GM21576 (cell line): ENCODE measurements around the gene GPR3.
"Not testable (repeated sequence)": the region's sequence is repeated elsewhere in the genome, so short reads cannot be mapped to it uniquely, and the experiment has no call there.

Source experiments
- ATAC-seq: cut with Tn5 transposase; IDR thresholded peaks from one replicate; pipeline ENCODE4 v1.9.1; 2021; ENCODE audit warnings: mild to moderate bottlenecking, moderate library complexity; ENCODE audit not compliant: unreplicated experiment

The GPR3 gene

DNA sequence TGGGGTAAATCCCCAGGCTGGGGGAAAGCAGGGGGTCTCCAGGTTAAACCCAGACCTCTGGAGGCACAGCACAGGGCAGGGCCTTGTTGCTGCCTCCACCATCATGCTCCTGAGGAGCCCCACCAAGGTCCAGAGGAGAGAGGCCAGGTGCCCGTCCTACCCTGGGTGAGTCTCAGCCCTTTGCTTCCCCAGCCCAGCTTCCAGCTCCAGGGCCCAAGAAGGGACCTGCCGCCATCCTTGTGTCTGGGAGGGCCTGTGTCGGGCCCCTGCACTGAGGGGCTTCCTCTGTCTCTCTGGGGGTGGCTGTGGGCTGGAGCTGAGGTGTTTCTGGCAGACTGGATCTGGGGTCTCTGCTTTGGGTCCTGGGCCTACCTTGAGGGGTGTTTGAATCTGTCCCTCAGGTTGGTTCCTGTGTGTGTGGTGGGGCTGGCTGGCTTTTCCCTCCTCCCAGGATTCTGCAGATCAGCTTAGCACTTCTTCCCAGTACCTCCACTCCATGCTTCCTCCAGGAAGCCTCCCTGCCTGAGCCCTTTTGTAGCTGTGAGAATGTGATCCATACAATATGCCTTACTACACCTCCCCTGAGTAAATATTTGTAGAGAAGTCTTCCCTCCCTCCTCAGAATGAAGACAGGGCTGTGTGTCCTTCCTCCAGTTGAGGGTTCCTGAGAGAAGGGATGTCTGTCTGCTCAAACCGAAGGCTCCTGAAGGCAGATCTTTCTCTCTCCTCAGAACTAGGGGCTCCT lies 6.2 kb downstream of the GPR3 start:
- ATAC-seq: no peak

GRCh38 chr1:27399251-27400025 lies 7.0 kb downstream of the GPR3 start:
- ATAC-seq: no peak

DNA sequence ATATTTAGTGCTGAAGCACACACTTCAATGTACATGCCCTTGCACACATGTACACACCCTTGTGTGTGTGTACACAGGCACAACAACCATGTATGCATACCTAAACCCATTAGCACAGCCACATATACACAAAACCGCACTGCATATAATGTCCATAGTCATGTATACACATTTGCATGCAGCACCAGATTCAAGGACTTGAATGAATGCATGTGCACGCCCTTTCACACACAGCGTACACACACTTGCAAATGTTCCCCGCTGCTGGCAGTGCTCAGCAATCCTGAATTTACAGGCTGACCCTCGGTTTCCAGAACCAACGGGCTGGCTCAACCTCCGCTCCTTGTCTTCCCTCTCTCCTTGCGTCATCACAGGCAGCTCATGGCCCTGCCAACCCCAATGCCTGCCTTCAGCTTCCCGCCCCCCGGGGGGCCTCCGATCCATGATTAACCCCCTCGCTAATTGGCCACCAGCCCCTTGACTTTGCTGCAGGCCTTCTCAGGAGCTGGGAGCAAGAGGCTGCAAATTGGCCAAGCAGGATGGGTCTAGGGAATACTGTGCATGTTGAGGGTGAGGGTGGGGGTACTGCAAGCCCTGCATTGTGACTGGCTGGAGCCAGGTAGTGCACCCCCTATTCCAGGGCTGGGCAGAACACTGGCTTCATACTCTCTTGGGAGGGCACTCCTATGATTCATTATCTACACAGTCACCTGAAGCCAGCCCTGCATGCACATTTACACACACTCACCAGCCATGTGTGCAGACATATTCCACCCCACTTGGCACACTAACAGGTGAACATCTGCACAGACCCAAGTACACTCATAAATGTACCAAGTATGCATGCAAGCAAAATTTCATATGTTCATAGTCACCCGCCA lies 7.9 kb downstream of the GPR3 start:
- no peak for ATAC-seq

GRCh38 chr1:27400963-27401341 lies 8.5 kb downstream of the GPR3 start:
- no peak for ATAC-seq

DNA sequence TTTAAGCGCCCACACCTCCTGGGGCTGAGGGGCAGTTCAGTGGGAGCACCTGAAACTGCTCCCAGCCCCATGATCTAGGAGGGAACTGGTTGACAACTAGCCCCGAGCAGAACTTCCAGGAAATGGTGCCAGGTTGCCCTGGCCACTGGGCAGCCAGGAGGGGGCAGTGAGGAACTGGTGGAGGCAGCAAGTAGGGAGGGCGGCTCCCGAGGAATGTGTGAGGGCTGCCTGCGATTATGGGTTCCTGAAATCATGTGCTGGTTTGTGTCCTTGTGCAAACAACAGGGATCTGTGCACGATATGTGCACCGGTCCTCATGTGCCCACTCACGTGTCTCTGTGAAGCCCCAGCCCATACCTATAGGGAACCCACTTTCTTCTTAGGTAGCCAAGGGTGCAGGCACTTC lies 9.9 kb downstream of the GPR3 start:
- ATAC-seq: no peak

DNA sequence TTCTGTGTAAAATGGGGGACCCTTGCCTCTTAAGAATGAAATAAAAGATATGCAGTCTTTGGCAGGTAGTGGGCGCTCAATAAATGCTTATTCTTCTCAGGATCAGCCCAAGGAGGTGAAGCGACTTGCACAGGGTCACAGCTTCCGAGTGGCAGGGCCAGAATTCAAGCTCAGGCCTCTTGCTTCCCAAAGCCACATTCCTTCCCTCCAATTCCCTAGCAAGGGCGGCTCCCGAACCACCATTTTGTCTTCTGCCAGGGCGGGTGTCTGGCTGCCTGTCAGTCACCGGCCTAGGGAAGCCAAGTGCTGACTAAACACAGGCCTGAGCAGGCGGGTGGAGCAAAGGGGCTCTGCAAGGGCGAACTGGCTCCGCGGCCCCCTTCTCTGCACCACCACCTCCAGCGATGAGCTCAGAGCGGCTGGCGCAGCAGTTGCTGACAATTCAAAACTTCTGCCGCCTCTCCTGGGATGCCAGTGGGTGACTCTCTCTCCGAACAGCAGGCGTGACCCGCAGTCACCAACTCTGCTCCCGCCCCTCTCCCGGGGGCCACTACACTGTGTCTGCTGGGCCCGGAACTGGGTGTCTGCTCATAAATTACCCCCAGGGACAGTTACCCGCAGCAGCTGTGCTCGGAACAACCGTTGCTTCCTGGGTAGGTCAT lies 10.8 kb downstream of the GPR3 start:
- no peak for ATAC-seq

- no peak for ATAC-seq
Observed at GRCh38 chr1:27403931-27404330, 11.5 kb downstream of the GPR3 start.

DNA sequence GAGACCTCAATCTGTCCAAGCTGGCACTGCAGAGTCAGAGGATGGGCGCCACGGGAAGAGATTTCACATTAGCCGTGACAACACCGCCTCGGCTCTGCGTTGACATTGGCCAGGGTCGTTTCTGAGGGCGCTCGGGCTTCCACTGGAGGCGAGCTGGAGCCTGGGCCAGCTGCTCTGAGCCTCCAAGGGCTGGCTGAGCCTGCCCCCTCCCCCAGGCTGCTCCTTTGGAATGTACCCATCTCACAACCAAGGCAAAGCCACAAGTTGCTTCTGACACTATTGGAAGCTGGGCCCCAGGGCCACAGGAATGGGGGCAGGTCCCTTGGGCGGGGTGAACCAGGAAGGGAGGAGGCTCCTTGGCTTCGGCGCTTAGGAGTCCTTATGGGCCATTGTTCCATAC lies 12.7 kb downstream of the GPR3 start:
- ATAC-seq: no peak

- not testable (repeated sequence) for ATAC-seq
Observed at GRCh38 chr1:27405598-27406361, 13.4 kb downstream of the GPR3 start.

DNA sequence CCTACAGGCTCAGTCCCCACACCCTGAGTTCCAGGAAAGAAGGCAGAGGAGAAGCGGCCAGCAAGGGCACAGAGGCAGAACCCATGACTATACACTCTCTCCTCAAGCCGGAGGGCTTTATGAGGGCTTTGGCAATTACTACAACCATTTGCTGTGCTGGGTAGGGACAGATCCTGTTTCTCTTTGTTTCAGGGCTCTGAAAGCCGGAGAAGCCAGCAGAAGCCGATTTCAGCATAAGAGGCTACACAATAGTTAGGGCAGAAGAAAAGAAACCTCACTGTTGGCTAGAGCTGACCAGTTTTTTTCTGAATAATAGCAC lies 13.9 kb downstream of the GPR3 start:
- no peak for ATAC-seq

DNA sequence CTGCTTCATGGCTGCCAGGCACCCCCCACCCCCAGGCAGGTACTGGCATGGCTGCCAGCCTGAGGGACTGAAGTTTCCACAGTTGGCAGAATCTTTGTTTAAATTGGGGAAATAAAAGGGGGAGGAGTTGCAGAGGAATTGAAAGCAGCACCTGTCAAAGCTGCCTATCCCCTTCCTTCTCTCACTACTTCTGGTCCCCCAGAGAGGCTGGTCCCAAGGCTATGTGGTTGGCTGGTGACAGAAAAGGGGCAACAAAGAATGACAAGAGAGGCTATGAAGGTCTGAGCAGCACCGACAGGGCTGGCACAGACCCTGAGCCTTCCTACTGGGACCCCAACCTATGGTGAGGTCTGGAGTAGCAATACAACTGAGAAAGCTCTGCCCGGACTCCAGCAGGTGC lies 14.4 kb downstream of the GPR3 start:
- ATAC-seq: not testable (repeated sequence)

- ATAC-seq: no peak
Observed at GRCh38 chr1:27408151-27408550, 15.7 kb downstream of the GPR3 start.

GRCh38 chr1:27409669-27410068 lies 17.2 kb downstream of the GPR3 start:
- no peak for ATAC-seq

DNA sequence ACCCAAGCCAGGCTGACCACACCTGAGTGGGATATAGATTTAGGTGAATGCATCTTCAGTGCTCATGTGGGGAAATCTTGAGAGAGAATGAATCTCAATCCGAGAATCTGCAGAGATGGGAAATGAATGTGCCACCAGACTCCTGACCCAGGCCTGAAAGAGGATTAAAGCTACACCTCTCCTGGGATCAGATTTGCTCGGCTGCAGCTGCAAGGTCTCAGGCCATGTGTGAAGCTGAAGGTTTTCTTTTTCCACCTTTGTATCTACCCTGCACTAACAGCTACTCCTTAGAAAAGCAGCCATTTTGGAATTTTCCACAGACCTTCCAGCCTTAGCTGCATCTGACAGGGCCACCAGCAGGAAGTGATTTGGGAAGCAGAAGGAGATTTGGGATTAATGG lies 18.3 kb downstream of the GPR3 start:
- ATAC-seq: no peak

DNA sequence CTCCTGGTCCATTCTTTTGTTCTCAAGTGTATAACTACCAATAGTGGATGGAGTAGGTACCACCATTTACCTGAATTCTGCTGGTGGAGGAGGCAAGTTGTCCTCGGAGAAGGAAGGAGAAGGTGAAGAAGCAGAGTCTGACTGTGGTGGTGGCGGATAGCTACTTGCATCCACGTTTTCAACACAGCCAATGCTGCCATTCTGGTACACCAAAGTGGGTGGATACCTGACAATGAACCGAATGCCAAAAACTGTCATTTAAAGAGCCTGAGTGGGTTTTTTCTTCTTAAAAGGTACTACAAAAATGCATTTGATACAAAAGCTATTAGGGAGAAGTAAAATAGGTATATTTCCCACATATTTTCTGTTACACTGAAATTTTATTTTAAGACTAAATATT lies 20.1 kb downstream of the GPR3 start:
- no peak for ATAC-seq

DNA sequence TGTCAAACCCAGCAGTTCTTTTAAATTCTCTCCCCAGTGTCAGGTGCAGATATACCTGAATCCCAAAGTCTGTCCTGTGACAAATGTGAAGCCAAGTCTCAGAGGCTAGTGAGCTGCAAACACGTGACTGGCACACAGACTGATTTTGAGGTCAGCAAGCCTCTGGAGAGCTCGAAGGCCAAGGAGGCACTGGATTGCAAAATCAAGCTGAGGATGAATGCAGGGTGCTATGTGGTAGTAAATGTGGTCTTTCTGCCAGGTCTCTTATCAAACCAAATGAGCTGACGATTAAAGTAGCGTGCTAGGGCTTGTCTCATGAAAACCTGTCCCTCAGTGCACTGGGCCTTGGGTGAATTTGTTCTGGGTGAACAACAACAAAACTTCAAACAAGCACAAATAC lies 20.6 kb downstream of the GPR3 start:
- no peak for ATAC-seq

GRCh38 chr1:27414091-27414490 lies 21.7 kb downstream of the GPR3 start:
- ATAC-seq: no peak

- no peak for ATAC-seq
Observed at GRCh38 chr1:27416387-27417111, 24.1 kb downstream of the GPR3 start.

- ATAC-seq: no peak
Observed at GRCh38 chr1:27417713-27418112, 25.3 kb downstream of the GPR3 start.
